Measurements from ENCODE around the gene SEZ6L2.

GRCh38 chr16:29831490-29831889, 67.9 kb downstream of the SEZ6L2 start:
- TF ChIP-seq NFRKB (IDR thresholded peaks at IDR 0.05), result no peak
- TF ChIP-seq FOXM1 (IDR thresholded peaks at IDR 0.05; ENCODE audit: borderline replicate concordance), result no peak
